RCC 7860 (cell line): Measurements from ENCODE around the gene MTERF2.
A peak's percentile ranks its signal among the peaks of the same experiment; 100 is the strongest.

Source experiments
- DNase-seq: peaks from one replicate; pipeline ENCODE4 v3.0.0-alpha.2; 2015; ENCODE audit warnings: low spot score
- FAIRE-seq: peaks from 2 replicates; lab custom pipeline; 2012; peaks lifted over from hg19 to GRCh38; lab: Jason Lieb, UNC

The MTERF2 gene

GRCh38 chr12:106955377-106956047 is 31.4 kb downstream of the MTERF2 start, which contains the start of gene TMEM263:
Gene TMEM263, plus strand, starts transcription at chr12:106955907. Its CDS starts 11,210 bp downstream, at chr12:106967117.
- FAIRE-seq: no peak
- DNase-seq: peak; percentile 85

GRCh38 chr12:106954462-106955376 is 32.2 kb downstream of the MTERF2 start:
- FAIRE-seq (no peak), DNase-seq (no peak)

GRCh38 chr12:106953352-106954250 is 33.3 kb downstream of the MTERF2 start:
- no peak for FAIRE-seq
- DNase-seq: peak; percentile 26

- FAIRE-seq (no peak), DNase-seq (no peak)
These were observed 36.4 kb downstream of the MTERF2 start for GRCh38 chr12:106950591-106950990.

- no peak for FAIRE-seq
- no peak for DNase-seq
These were observed 39.5 kb downstream of the MTERF2 start for GRCh38 chr12:106947461-106947860.

GRCh38 chr12:106945261-106945851 is 41.6 kb downstream of the MTERF2 start:
- FAIRE-seq (peak; percentile 67), DNase-seq (no peak)

GRCh38 chr12:106942775-106943174 is 44.2 kb downstream of the MTERF2 start:
- FAIRE-seq (no peak), DNase-seq (no peak)

GRCh38 chr12:106941481-106942156 is 45.3 kb downstream of the MTERF2 start:
- no peak for FAIRE-seq
- no peak for DNase-seq

GRCh38 chr12:106934277-106934676 is 52.7 kb downstream of the MTERF2 start:
- no peak for FAIRE-seq

More at GRCh38 chr12:106934277-106934676, 52.7 kb downstream of the MTERF2 start:
- no peak for DNase-seq
